H1 (cell line): Measurements from ENCODE around the gene OR14I1. TPM values are rescaled to one million over a fixed set of nuclear protein-coding genes. Genes with fewer than 3 reads are reported as not detected.

Experiments
- ATF2 ChIP-seq: IDR thresholded peaks from 2 replicates; pipeline ENCODE4 v1.6.1; 2012; ENCODE audit warnings: low read length, inconsistent platforms
- BRCA1 ChIP-seq: IDR thresholded peaks from 2 replicates; pipeline ENCODE4 v1.6.1; 2012; ENCODE audit warnings: low read depth, low read length, improper control_type of control experiment
- CHD2 ChIP-seq: IDR thresholded peaks from 2 replicates; pipeline ENCODE4 v1.6.1; 2012; ENCODE audit warnings: low read length, improper control_type of control experiment
- FOSL1 ChIP-seq: IDR thresholded peaks from 2 replicates; pipeline ENCODE4 v1.6.1; 2011; ENCODE audit warnings: mild to moderate bottlenecking, low read depth, low read length, moderate library complexity; ENCODE audit not compliant: insufficient read depth
- RNF2 ChIP-seq: fragments of 200-900, 300-1000 bp; sonication (generic); IDR thresholded peaks from 2 replicates; pipeline ENCODE4 v1.7.1; 2016; ENCODE audit warnings: borderline replicate concordance, low read depth, mild to moderate bottlenecking, antibody characterized with exemption, low read length; ENCODE audit not compliant: poor library complexity, severe bottlenecking; ENCODE audit errors: missing control alignments
- polyA plus RNA-seq, 7 experiments: library from polyadenylated mRNA; depleted of rRNA in 3 of 7; stranded (reverse) in 5 of 7; unstranded in 2 of 7; fragments of >200 nt in 5 of 7; fragments of 200-250 nt in 2 of 7; gene quantifications; 1 replicate in 5 of 7; 2 replicates in 1 of 7; 4 replicates in 1 of 7; pipeline versions ENCODE4 v1.2.1 to v1.2.3, GENCODE V29; 2011 to 2013; ENCODE audit warnings: missing spikeins in 2 of 7, mixed read lengths in 2 of 7
- total RNA-seq: library from RNA; stranded (reverse); fragmentation: NEBNext Ultra II Directional; extraction: Animal tissue kit (Norgen Biotek cat#: 25700); gene quantifications from 2 replicates; pipeline ENCODE4 v1.2.1, GENCODE V29; 2021

OR14I1 gene
- total and polyA plus RNA-seq, 2 of the 8 experiments (the other 6 are each of a cell fraction or from before 2014, with no cell fraction given): not detected

- TF ChIP-seq RNF2 (no peak), CHD2 (no peak), FOSL1 (no peak), ATF2 (no peak), BRCA1 (no peak)
Measured at GRCh38 chr1:248704606-248705005, 2.0 kb upstream of the OR14I1 start (continued).
